Activated CD4-positive, alpha-beta T cell treated with anti-CD3 and anti-CD28 coated beads, Interleukin-10, Interleukin-2, amounts not matched to agents 100 ng/mL and 50 ng/mL, durations not matched to agents 16 hours and 8 hours (primary cell): ENCODE data around the gene BTNL9.
"Not testable (repeated sequence)": the region's sequence is repeated elsewhere in the genome, so short reads cannot be mapped to it uniquely, and the experiment has no call there.

Experiments used
- DNase-seq: peaks from one replicate; pipeline ENCODE4 v3.0.0-alpha.2; 2020

Gene BTNL9

DNA sequence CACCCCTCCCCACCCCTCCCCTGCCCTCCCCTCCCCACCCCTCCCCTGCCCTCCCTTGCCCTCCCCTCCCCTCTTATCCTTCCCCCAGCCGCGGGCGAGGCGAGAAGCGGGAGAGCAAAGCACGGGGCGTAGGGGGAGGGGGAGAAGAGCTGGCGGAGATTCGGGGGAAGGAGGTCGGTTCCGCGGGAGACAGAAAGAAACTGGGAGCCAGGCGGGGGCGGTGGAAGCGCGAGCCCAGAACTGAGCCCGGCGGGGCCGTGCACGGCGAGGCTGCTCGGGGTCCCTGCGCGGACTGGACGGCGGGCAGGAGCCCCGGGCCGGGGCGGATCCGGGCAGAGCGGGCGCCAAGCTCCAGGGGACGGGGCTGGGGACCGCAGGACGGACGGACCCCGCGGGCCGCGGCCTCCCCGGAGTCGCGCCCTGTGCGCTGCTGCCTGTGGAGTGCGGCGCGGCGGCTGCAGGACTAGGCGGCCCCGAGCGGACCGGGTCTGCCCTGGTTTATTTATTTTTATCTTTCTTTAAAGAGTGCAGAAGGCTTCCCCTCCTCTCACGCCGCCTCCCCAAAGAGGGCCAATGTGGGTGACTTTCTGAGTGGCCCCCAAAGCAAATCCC lies 61.1 kb downstream of the BTNL9 start:
- DNase-seq, result not testable (repeated sequence)

GRCh38 chr5:181101930-181102674 lies 62.0 kb downstream of the BTNL9 start:
- DNase-seq, result not testable (repeated sequence)

- DNase-seq, result not testable (repeated sequence)
These were observed 64.1 kb downstream of the BTNL9 start for GRCh38 chr5:181104259-181104568.

DNA sequence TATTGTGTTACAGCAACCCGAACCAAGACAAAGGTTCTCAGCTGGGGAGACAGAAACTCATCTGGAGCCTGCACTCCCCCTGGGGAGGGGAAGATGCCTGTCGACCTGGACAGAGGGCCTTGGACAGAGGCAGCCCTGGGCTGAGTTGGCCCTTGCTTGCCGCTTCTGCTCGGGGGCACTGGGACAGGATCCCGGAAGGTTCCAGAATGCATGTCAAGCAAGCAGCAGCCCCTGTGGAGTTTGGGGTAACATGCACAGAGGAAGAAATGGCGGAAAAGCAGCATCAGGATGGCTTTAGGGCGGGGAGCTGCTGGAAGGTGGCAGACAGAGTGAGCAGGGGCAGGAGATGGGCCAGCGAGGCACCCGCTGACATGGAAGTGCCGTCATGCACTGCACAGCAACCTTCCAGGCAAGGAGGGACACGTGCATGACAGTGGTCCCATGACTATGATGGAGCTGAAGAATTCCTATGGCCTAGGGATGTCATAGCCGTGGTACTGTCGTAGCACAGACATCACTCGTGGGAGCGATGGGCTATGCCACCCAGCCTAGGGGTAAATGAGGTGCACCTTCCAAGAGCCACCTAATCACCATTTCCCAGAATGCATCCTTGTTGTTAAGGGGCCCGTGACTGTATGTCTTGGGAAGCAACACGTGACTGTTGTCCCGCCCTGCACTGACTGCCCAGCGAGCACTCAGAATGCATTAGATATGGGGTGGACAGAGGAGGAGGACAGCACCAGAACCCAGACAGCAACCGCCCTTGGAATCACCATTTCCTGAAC lies 64.7 kb downstream of the BTNL9 start:
- not testable (repeated sequence) for DNase-seq

- DNase-seq, result no peak
These were observed 65.4 kb downstream of the BTNL9 start for GRCh38 chr5:181105391-181106025.

- DNase-seq, result no peak
These were observed 67.6 kb downstream of the BTNL9 start for GRCh38 chr5:181107699-181108098.

GRCh38 chr5:181108578-181109165 lies 68.6 kb downstream of the BTNL9 start:
- no peak for DNase-seq

DNA sequence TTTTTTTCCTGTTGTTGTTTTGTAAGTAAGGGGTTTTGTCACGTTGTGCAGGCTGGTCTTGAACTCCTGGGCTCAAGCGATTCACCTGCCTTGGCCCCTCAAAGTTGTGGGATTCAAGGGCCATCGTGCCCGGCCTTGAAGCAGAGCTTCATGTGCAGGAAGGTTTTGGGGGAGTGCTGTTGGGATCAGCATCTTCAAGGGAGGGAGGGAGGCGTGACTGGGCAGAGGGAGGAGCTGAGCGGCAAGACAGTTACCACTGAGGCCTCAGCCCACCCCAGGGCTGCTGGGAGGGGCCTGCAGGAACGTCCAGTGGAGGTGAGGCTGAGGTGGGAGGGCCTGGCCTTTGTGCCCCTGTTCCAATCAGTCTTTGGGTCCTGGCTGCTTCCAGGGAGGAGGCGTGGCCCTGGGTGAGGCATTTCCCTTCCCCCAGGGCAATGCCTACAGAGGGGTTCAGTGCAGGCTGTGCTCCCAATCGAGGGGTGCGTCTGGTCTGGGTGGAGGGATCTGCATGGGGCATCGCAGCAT lies 69.5 kb downstream of the BTNL9 start:
- DNase-seq, result no peak

DNA sequence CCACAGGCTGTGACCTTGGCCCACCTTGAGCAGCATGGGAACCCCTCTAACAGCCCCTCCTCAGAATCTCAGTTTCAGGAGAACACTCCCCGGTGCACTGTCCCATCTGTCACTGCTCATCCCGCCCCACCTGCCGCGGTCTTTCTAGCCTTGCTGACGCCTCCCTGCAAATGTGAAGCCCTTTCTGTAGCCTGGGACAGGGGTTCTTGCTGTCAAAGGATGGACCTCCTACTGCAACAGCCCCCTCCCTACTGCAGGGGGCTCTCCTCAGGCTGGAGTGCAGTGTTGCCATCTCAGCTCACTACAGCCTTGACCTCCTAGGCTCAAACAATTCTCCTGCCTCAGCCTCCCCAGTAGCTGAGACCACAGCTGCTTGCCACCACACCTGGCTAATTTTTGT lies 70.9 kb downstream of the BTNL9 start:
- no peak for DNase-seq
